Activated gamma-delta T cell (primary cell): ENCODE results near the gene C2orf72.
"Not testable (repeated sequence)": the region's sequence is repeated elsewhere in the genome, so short reads cannot be mapped to it uniquely, and the experiment has no call there.

Experiments used
- DNase-seq: peaks from one replicate; lab custom pipeline; 2025; lab: John Stamatoyannopoulos, UW

C2orf72 gene

GRCh38 chr2:231046916-231047273 is 9.6 kb downstream of the C2orf72 start:
- no peak for DNase-seq

GRCh38 chr2:231047274-231047922 is 10.1 kb downstream of the C2orf72 start:
- DNase-seq: no peak

GRCh38 chr2:231047923-231048915 is 10.9 kb downstream of the C2orf72 start:
- DNase-seq: no peak

GRCh38 chr2:231049286-231050017 is 12.1 kb downstream of the C2orf72 start:
- no peak for DNase-seq

- no peak for DNase-seq
Measured at GRCh38 chr2:231050018-231050901, 12.9 kb downstream of the C2orf72 start.

- DNase-seq: no peak
Measured at GRCh38 chr2:231051116-231051515, 13.8 kb downstream of the C2orf72 start.

- DNase-seq: peak; percentile 59
Measured at GRCh38 chr2:231052494-231053451, 15.4 kb downstream of the C2orf72 start.

GRCh38 chr2:231053846-231054245 is 16.5 kb downstream of the C2orf72 start:
- DNase-seq: no peak

- DNase-seq: peak; percentile 66
Measured at GRCh38 chr2:231056453-231057416, 19.4 kb downstream of the C2orf72 start, which contains the start of gene PSMD1. Gene PSMD1, plus strand, starts transcription at chr2:231056867. Its CDS starts 159 bp downstream, at chr2:231057026.

GRCh38 chr2:231057590-231057989 is 20.3 kb downstream of the C2orf72 start:
- no peak for DNase-seq

GRCh38 chr2:231058761-231059550 is 21.6 kb downstream of the C2orf72 start:
- no peak for DNase-seq

GRCh38 chr2:231059756-231060155 is 22.4 kb downstream of the C2orf72 start:
- DNase-seq: no peak

GRCh38 chr2:231062776-231063175 is 25.5 kb downstream of the C2orf72 start:
- DNase-seq: no peak

- DNase-seq: no peak
Measured at GRCh38 chr2:231063347-231063746, 26.0 kb downstream of the C2orf72 start.

- no peak for DNase-seq
Measured at GRCh38 chr2:231065966-231066365, 28.6 kb downstream of the C2orf72 start.

- not testable (repeated sequence) for DNase-seq
Measured at GRCh38 chr2:231067531-231067930, 30.2 kb downstream of the C2orf72 start.

- no peak for DNase-seq
Measured at GRCh38 chr2:231068525-231069222, 31.4 kb downstream of the C2orf72 start.
